Right hindlimb (tissue), 1 donor: ENCODE results near the gene CALCR.
A peak's percentile ranks its signal among the peaks of the same experiment; 100 is the strongest.

Experiments
- DNase-seq: peaks from one replicate; pipeline ENCODE4 v3.0.0-alpha.2; 2018

Gene CALCR

GRCh38 chr7:93442478-93443224 lies 131.9 kb downstream of the CALCR start:
- no peak for DNase-seq

GRCh38 chr7:93435791-93436190 lies 138.7 kb downstream of the CALCR start:
- no peak for DNase-seq

- no peak for DNase-seq
Measured at GRCh38 chr7:93432130-93432529, 142.4 kb downstream of the CALCR start.

GRCh38 chr7:93430917-93431588 lies 143.5 kb downstream of the CALCR start:
- DNase-seq: no peak

- DNase-seq: no peak
Measured at GRCh38 chr7:93429563-93429962, 145.0 kb downstream of the CALCR start.

GRCh38 chr7:93427107-93427506 lies 147.4 kb downstream of the CALCR start:
- DNase-seq: no peak

- DNase-seq: no peak
Measured at GRCh38 chr7:93426155-93426696, 148.3 kb downstream of the CALCR start.

- no peak for DNase-seq
Measured at GRCh38 chr7:93414574-93414973, 159.9 kb downstream of the CALCR start.

GRCh38 chr7:93409324-93409723 lies 165.2 kb downstream of the CALCR start:
- DNase-seq: no peak

- no peak for DNase-seq
Measured at GRCh38 chr7:93407239-93407638, 167.3 kb downstream of the CALCR start.

GRCh38 chr7:93402944-93403343 lies 171.6 kb downstream of the CALCR start:
- DNase-seq: no peak

GRCh38 chr7:93399642-93400041 lies 174.9 kb downstream of the CALCR start:
- no peak for DNase-seq

- no peak for DNase-seq
Measured at GRCh38 chr7:93392984-93393383, 181.5 kb downstream of the CALCR start.

- no peak for DNase-seq
Measured at GRCh38 chr7:93390660-93391059, 183.9 kb downstream of the CALCR start.

GRCh38 chr7:93382362-93382761 lies 192.2 kb downstream of the CALCR start:
- DNase-seq: no peak

GRCh38 chr7:93378131-93378760 lies 196.3 kb downstream of the CALCR start:
- DNase-seq: peak; percentile 36

GRCh38 chr7:93375603-93376002 lies 198.9 kb downstream of the CALCR start:
- no peak for DNase-seq
